IPS-18a (cell line): Measurements from ENCODE around the gene YWHAB.
"Not testable (repeated sequence)": the region's sequence is repeated elsewhere in the genome, so short reads cannot be mapped to it uniquely, and the experiment has no call there.

Source experiments
- H3K27ac ChIP-seq: one replicate; pipeline ENCODE4 v1.5.1; 2013; ENCODE audit warnings: low read length
- H3K27me3 ChIP-seq: one replicate; pipeline ENCODE4 v1.6.1; 2013; ENCODE audit warnings: mild to moderate bottlenecking, low read length; ENCODE audit not compliant: control insufficient read depth, insufficient read depth
- H3K36me3 ChIP-seq: one replicate; pipeline ENCODE4 v1.6.1; 2013; ENCODE audit warnings: low read depth, low read length; ENCODE audit not compliant: control insufficient read depth
- H3K4me1 ChIP-seq: one replicate; pipeline ENCODE4 v1.6.1; 2013; ENCODE audit warnings: low read depth, low read length; ENCODE audit not compliant: control insufficient read depth
- H3K4me3 ChIP-seq: one replicate; pipeline ENCODE4 v1.5.1; 2013; ENCODE audit warnings: low read length
- H3K9ac ChIP-seq: one replicate; pipeline ENCODE4 v1.6.1; 2013; ENCODE audit warnings: mild to moderate bottlenecking, low read length, moderate library complexity
- H3K9me3 ChIP-seq: one replicate; pipeline ENCODE4 v1.6.1; 2013; ENCODE audit warnings: low read depth, low read length; ENCODE audit not compliant: control insufficient read depth

The YWHAB gene

GRCh38 chr20:44882360-44882759 lies 3.1 kb upstream of the YWHAB start:
- not testable (repeated sequence) for H3K36me3 ChIP-seq, H3K9ac ChIP-seq, H3K27ac ChIP-seq, H3K27me3 ChIP-seq, H3K4me3 ChIP-seq, H3K9me3 ChIP-seq
- peaks cover 11% of the 10 kb centered on the region for H3K4me1 ChIP-seq

- no peak overlapping the region for H3K9ac ChIP-seq
- peaks cover 5% of the 10 kb centered on the region for H3K36me3 ChIP-seq
- peaks cover 13% of the 10 kb centered on the region for H3K4me1 ChIP-seq
- H3K4me3 ChIP-seq: no peak overlapping the region
- no peaks in the 10 kb centered on the region for H3K27me3 ChIP-seq
- no peak overlapping the region for H3K27ac ChIP-seq
- no peaks in the 10 kb centered on the region for H3K9me3 ChIP-seq
These were observed 2.1 kb upstream of the YWHAB start for GRCh38 chr20:44883214-44883902.

GRCh38 chr20:44884907-44885391 lies 556 bp upstream of the YWHAB start:
- Histone ChIP-seq H3K27me3 (no peaks in the 10 kb centered on the region), H3K4me3 (peak overlapping the region; percentile 94), H3K9me3 (no peaks in the 10 kb centered on the region), H3K9ac (peak overlapping the region; percentile 40), H3K4me1 (peaks cover 13% of the 10 kb centered on the region), H3K36me3 (peaks cover 9% of the 10 kb centered on the region), H3K27ac (peak overlapping the region; percentile 19)

- Histone ChIP-seq H3K9me3 (no peaks in the 10 kb centered on the region), H3K27ac (peak overlapping the region; percentile 78), H3K4me1 (peaks cover 13% of the 10 kb centered on the region), H3K36me3 (peaks cover 9% of the 10 kb centered on the region), H3K9ac (peak overlapping the region; percentile 92), H3K4me3 (peak overlapping the region; percentile 94), H3K27me3 (no peaks in the 10 kb centered on the region)
These were observed 754 bp downstream of the YWHAB start for GRCh38 chr20:44886266-44886651.

- H3K9me3 ChIP-seq: no peaks in the 10 kb centered on the region
- H3K27ac ChIP-seq: peak overlapping the region; percentile 78
- H3K9ac ChIP-seq: peak overlapping the region; percentile 92
- H3K36me3 ChIP-seq: peaks cover 9% of the 10 kb centered on the region
- peaks cover 13% of the 10 kb centered on the region for H3K4me1 ChIP-seq
- H3K4me3 ChIP-seq: peak overlapping the region; percentile 94
- no peaks in the 10 kb centered on the region for H3K27me3 ChIP-seq
These were observed 1.3 kb downstream of the YWHAB start for GRCh38 chr20:44886828-44887227.

GRCh38 chr20:44887466-44887865 lies 2.0 kb downstream of the YWHAB start:
- Histone ChIP-seq H3K27ac (no peak overlapping the region), H3K4me1 (peaks cover 13% of the 10 kb centered on the region), H3K9ac (peak overlapping the region; percentile 92), H3K27me3 (no peaks in the 10 kb centered on the region), H3K4me3 (peak overlapping the region; percentile 94), H3K9me3 (no peaks in the 10 kb centered on the region), H3K36me3 (peaks cover 9% of the 10 kb centered on the region)

GRCh38 chr20:44888226-44889103 lies 3.0 kb downstream of the YWHAB start:
- Histone ChIP-seq H3K27ac (no peak overlapping the region), H3K27me3 (no peaks in the 10 kb centered on the region), H3K9me3 (no peaks in the 10 kb centered on the region), H3K4me1 (peaks cover 13% of the 10 kb centered on the region), H3K4me3 (no peak overlapping the region), H3K36me3 (peaks cover 9% of the 10 kb centered on the region), H3K9ac (no peak overlapping the region)

- Histone ChIP-seq H3K9ac (no peak overlapping the region), H3K27ac (no peak overlapping the region), H3K9me3 (no peaks in the 10 kb centered on the region), H3K36me3 (peaks cover 9% of the 10 kb centered on the region), H3K27me3 (no peaks in the 10 kb centered on the region), H3K4me3 (no peak overlapping the region), H3K4me1 (peaks cover 7% of the 10 kb centered on the region)
These were observed 6.3 kb downstream of the YWHAB start for GRCh38 chr20:44891826-44892225.

- Histone ChIP-seq H3K36me3 (no peaks in the 10 kb centered on the region), H3K27ac (no peak overlapping the region), H3K4me3 (no peak overlapping the region), H3K9ac (no peak overlapping the region), H3K9me3 (no peaks in the 10 kb centered on the region), H3K4me1 (no peaks in the 10 kb centered on the region), H3K27me3 (no peaks in the 10 kb centered on the region)
These were observed 9.5 kb downstream of the YWHAB start for GRCh38 chr20:44894959-44895358.

GRCh38 chr20:44896583-44896982 lies 11.1 kb downstream of the YWHAB start:
- Histone ChIP-seq H3K36me3 (peaks cover 6% of the 10 kb centered on the region), H3K9ac (no peak overlapping the region)

GRCh38 chr20:44897133-44897532 lies 11.6 kb downstream of the YWHAB start:
- H3K4me3 ChIP-seq: no peak overlapping the region
- H3K36me3 ChIP-seq: peaks cover 11% of the 10 kb centered on the region
- no peak overlapping the region for H3K27ac ChIP-seq
- no peaks in the 10 kb centered on the region for H3K27me3 ChIP-seq
- no peaks in the 10 kb centered on the region for H3K9me3 ChIP-seq
- no peaks in the 10 kb centered on the region for H3K4me1 ChIP-seq
- no peak overlapping the region for H3K9ac ChIP-seq

More at GRCh38 chr20:44896583-44896982, 11.1 kb downstream of the YWHAB start:
- H3K9me3 ChIP-seq: no peaks in the 10 kb centered on the region
- H3K4me1 ChIP-seq: no peaks in the 10 kb centered on the region
- H3K27ac ChIP-seq: no peak overlapping the region
- no peak overlapping the region for H3K4me3 ChIP-seq
- no peaks in the 10 kb centered on the region for H3K27me3 ChIP-seq
